A549 (cell line): Measurements from ENCODE around the gene CPEB2.

Experiments
- CTCF ChIP-seq: fragments of >200 bp; sonication (Bioruptor Twin); formaldehyde crosslinking; IDR thresholded peaks from 3 replicates; pipeline ENCODE4 v1.5.1; 2016
- MAZ ChIP-seq: fragments of 150-350 bp; IDR thresholded peaks from 2 replicates; pipeline ENCODE4 v1.6.1; 2014; ENCODE audit warnings: antibody characterized with exemption, low read depth, low read length, borderline replicate concordance
- PBX3 ChIP-seq: IDR thresholded peaks from 2 replicates; pipeline ENCODE4 v1.6.1; 2012
- POLR2A ChIP-seq: IDR thresholded peaks from 2 replicates; pipeline ENCODE4 v1.6.1; 2012; ENCODE audit warnings: mild to moderate bottlenecking, low read length
- RAD21 ChIP-seq, 2 experiments: fragments of >200 bp in 1 of 2; sonication (Bioruptor Twin) in 1 of 2; formaldehyde crosslinking in 1 of 2; IDR thresholded peaks in 1 of 2; conservative IDR thresholded peaks in 1 of 2; 2 replicates in 1 of 2; 3 replicates in 1 of 2; pipeline ENCODE4 v1.6.1; 2012 to 2018; ENCODE audit warnings: inconsistent platforms in 1 of 2
- REST ChIP-seq: fragments of 200-600 bp; sonication (generic); IDR thresholded peaks from 2 replicates; pipeline ENCODE4 v1.6.1; 2016; ENCODE audit warnings: antibody characterized with exemption, mild to moderate bottlenecking, moderate library complexity
- SREBF2 ChIP-seq: fragments of 450-650 bp; IDR thresholded peaks from 2 replicates; pipeline ENCODE4 v1.6.1; 2014; ENCODE audit warnings: mild to moderate bottlenecking, moderate library complexity
- TFCP2L1 ChIP-seq: fragments of 250-450 bp; sonication (Bioruptor Pico); IDR thresholded peaks from 2 replicates; pipeline ENCODE4 v1.5.0; 2021; ENCODE audit warnings: mild to moderate bottlenecking
- TP53 ChIP-seq: fragments of 250-450 bp; sonication (Bioruptor Pico); IDR thresholded peaks from 2 replicates; pipeline ENCODE4 v1.5.0; 2021; ENCODE audit warnings: mild to moderate bottlenecking, moderate library complexity
- ZC3H11A ChIP-seq: fragments of 450-650 bp; IDR thresholded peaks from 2 replicates; pipeline ENCODE4 v1.6.1; 2014; ENCODE audit warnings: antibody characterized with exemption, mild to moderate bottlenecking
- ZFP36 ChIP-seq: fragments of 450-650 bp; IDR thresholded peaks from 2 replicates; pipeline ENCODE4 v1.6.1; 2014; ENCODE audit warnings: borderline replicate concordance; ENCODE audit not compliant: partially characterized antibody

GRCh38 chr4:15084780-15085179 is 82.5 kb downstream of the CPEB2 start:
- TF ChIP-seq CTCF (no peak), TFCP2L1 (CRISPR knock-in tag) (no peak), POLR2A (no peak), RAD21 (conservative IDR thresholded peaks at IDR 0.05 in 1 of 2, IDR thresholded peaks at IDR 0.05 in 1 of 2) (no peak), ZFP36 (no peak), PBX3 (no peak), TP53 (CRISPR knock-in tag) (no peak), MAZ (no peak), SREBF2 (no peak), REST (no peak), ZC3H11A (no peak)
